ENCODE data around the gene KRTAP4-5. TPM values are rescaled to one million over a fixed set of nuclear protein-coding genes. Genes with fewer than 3 reads are reported as not detected.
"Not testable (repeated sequence)": the region's sequence is repeated elsewhere in the genome, so short reads cannot be mapped to it uniquely, and the experiment has no call there.

KRTAP4-5 gene
- total RNA-seq, 2 experiments from 2014 or later: not detected

DNA sequence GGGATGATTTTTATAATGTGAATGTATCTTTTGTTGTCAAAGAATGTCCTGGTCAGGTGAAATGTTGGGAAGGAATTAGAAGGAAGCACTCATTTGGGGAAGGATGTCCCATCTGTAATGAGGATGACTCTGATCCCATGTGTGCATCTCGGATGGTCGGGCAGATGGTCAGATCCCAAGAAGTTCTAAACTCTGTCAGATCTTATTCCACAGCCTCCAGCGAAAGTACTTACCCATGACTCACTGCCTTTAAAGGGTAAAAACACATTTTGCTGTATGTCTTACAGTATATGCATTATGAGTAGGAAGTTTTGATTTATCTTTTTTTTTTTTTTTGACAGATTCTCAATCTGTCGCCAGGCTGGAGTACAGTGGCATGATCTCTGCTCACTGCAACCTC is 30.9 kb downstream of the KRTAP4-5 start:
- Mint-ChIP-seq H3K36me3 (ENCODE audit: low read depth) (no peaks in the 10 kb centered on the region), H3K9me3 (peaks cover 6% of the 10 kb centered on the region), H3K4me3 (no peak overlapping the region), H3K4me1 (ENCODE audit: low read depth) (peaks cover 28% of the 10 kb centered on the region), H3K27ac (no peak overlapping the region), H3K27me3 (ENCODE audit: low read depth) (no peaks in the 10 kb centered on the region)
- no peak for DNase-seq
- intact Hi-C loops (cut with micrococcal nuclease): no loop called here
- CTCF ChIA-PET: no interaction called here

DNA sequence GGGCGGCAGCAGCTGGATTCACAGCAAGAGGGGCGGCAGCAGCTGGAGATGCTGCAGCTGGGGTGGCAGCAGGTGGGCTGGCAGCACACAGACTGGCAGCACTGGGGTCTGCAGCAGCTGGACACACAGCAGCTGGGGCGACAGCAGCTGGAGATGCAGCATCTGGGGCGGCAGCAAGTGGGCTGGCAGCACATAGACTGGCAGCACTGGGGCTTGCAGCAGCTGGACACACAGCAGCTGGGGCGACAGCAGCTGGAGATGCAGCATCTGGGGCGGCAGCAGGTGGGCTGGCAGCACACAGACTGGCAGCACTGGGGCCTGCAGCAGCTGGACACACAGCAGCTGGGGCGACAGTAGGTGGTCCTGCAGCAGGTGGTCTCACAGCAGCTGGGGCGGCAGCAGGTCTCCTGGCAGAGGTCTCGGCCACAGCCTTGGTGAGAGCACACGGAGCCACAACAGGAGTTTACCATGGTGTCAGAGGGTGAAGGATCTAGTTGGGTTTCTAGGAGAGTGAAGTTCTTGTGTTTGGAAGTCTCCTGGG is 31.7 kb downstream of the KRTAP4-5 start, which contains the start of gene KRTAP4-11:
Gene KRTAP4-11, minus strand, starts transcription at position 528 of the 541 bp plus-strand sequence. Its CDS starts 58 bp downstream, at position 470.
- H3K27me3 Mint-ChIP-seq (ENCODE audit: low read depth); CTCF ChIA-PET; H3K27ac Mint-ChIP-seq: not testable (repeated sequence)

DNA sequence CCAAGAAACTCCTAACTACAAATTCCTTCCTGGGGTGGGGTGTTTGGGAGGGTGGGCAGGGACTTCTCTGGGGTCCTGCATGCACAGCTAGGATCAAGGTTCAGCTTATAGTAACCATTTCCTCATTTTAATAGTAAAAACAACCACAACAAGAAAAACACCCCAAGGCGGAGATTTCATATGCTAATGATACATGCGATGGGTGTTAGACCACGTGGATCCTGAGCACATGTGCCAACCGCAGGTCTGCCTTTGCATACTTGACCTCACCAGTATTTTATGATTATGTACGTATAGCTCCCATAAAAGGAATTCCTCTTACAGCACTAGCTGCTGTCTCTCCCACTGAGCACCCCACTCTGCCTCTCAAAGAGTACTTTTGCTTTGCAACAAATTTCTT is 33.3 kb downstream of the KRTAP4-5 start:
- no peak overlapping the region for H3K27ac Mint-ChIP-seq
- no peaks in the 10 kb centered on the region for H3K36me3 Mint-ChIP-seq (ENCODE audit: low read depth)
- H3K4me1 Mint-ChIP-seq (ENCODE audit: low read depth): peaks cover 15% of the 10 kb centered on the region
- peaks cover 2% of the 10 kb centered on the region for H3K9me3 Mint-ChIP-seq
- no peak for DNase-seq
- CTCF ChIA-PET: no interaction called here
- no peaks in the 10 kb centered on the region for H3K27me3 Mint-ChIP-seq (ENCODE audit: low read depth)
- H3K4me3 Mint-ChIP-seq: no peak overlapping the region
- intact Hi-C loops (cut with micrococcal nuclease): no loop called here

More for the DNA sequence above, 31.7 kb downstream of the KRTAP4-5 start, which contains the start of gene KRTAP4-11:
- H3K4me3 Mint-ChIP-seq; H3K36me3 Mint-ChIP-seq (ENCODE audit: low read depth); intact Hi-C loops (cut with micrococcal nuclease); H3K9me3 Mint-ChIP-seq; DNase-seq: not testable (repeated sequence)
- H3K4me1 Mint-ChIP-seq (ENCODE audit: low read depth): peaks cover 21% of the 10 kb centered on the region

DNA sequence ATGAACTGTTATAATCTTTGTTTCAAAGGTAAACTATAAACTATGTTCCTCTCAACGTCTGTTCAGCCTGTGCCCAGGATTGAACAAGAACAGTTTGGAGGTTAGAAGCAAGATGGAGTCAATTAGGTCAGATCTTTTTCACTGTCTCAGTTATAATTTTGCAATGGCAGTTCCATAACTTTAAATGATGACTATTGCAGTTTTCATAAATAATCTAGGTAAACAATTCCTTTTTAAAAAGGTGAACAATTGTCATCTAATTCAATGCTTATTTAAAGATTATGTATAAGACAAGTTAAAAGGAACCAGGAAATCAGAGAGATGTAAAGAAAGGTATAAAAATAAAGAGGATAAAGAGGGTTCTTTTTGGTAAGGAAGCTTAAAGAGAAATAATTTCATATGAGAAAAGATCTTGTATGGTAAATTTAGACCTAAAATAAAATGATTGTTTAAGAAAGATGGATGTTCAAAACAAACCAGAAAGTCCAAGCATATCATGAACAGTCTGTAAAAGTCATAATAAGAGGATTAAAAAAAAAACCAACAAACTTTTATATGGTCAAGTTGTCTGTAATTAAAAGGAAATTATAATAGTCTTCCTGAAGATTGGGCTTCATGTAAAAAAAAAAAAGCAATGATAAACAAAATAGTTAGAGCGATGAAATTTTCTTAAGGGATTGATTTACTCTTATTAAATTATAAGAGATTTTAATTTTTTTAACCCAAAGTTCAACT is 38.3 kb downstream of the KRTAP4-5 start:
- peaks cover 8% of the 10 kb centered on the region for H3K4me1 Mint-ChIP-seq (ENCODE audit: low read depth)
- CTCF ChIA-PET: interaction anchor here (0.6 kb wide), 2 partner anchors 24 to 211 kb away, joined by 3 read pairs; no protein-coding TSS in a partner anchor

DNA sequence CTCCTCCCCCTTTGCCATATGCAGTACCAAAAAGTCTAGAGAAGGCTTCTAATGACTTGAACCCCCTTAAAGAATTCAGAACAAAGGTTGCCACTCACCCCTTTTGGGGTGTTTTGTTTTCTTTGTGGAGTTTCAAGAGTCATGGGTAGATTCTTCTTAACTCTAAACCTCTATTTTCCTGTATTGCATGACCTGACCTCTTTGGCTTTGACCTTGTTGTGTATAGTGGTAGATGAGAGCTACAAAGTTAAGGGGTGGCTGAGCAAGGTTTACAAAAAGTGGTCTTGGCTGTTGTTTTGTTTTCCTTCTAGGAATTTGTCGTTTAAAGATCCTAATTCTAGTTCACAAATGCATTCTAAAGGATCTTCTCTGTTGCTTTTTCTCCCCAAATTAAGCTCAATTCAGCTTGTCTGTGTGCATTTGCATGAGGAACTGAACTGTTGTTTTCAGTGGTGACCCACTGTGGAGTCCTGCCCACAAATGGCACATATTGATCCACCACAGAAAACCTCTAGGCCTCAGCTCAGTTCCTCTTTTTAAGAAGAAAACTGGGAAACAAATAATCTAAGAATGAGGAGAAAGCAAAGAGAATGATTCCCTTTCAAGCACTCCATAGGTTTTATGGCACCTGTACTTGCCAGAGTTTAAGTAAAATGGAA is 40.8 kb downstream of the KRTAP4-5 start:
- H3K4me3 Mint-ChIP-seq; H3K9me3 Mint-ChIP-seq; H3K27ac Mint-ChIP-seq; H3K4me1 Mint-ChIP-seq (ENCODE audit: low read depth); H3K36me3 Mint-ChIP-seq (ENCODE audit: low read depth); CTCF ChIA-PET; H3K27me3 Mint-ChIP-seq (ENCODE audit: low read depth); intact Hi-C loops (cut with micrococcal nuclease); DNase-seq: not testable (repeated sequence)

More for the DNA sequence above, 38.3 kb downstream of the KRTAP4-5 start:
- intact Hi-C loops (cut with micrococcal nuclease): no loop called here
- H3K27me3 Mint-ChIP-seq (ENCODE audit: low read depth): no peaks in the 10 kb centered on the region
- H3K9me3 Mint-ChIP-seq: peaks cover 3% of the 10 kb centered on the region
- no peak overlapping the region for H3K27ac Mint-ChIP-seq
- no peak for DNase-seq
- H3K4me3 Mint-ChIP-seq: no peak overlapping the region
- H3K36me3 Mint-ChIP-seq (ENCODE audit: low read depth): no peaks in the 10 kb centered on the region

DNA sequence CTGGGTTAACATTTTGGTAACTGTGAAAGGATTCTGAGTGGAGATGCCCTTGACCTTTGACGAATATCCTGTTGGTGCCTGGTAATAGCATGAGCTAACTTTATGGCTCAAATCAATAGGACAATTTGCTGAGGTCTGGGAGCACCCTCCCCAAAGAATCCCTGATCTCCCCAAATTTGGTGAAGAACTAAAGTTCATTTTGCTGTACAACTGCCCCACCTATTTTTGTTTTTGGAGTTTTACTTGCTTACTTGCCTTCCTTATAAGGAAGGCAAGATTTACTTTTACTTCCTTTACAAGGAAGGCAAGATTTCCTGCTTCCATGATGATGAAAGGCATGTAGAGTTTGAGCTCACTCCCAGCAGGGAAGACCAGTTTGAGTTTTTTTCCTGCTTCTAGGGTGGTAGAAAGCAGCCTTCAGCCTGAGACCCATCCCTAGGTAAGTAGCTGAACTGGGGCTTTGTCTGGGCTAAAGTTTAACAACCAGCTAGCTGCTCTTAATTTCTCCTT is 41.6 kb downstream of the KRTAP4-5 start:
- Mint-ChIP-seq H3K27me3 (ENCODE audit: low read depth) (no peaks in the 10 kb centered on the region), H3K4me1 (ENCODE audit: low read depth) (peaks cover 8% of the 10 kb centered on the region), H3K4me3 (no peak overlapping the region), H3K27ac (no peak overlapping the region), H3K36me3 (ENCODE audit: low read depth) (no peaks in the 10 kb centered on the region), H3K9me3 (peaks cover 3% of the 10 kb centered on the region)
- CTCF ChIA-PET: no interaction called here
- intact Hi-C loops (cut with micrococcal nuclease): loop anchor here (2.0 kb wide), 1 partner anchor 21 kb away; no protein-coding TSS in a partner anchor
- DNase-seq: no peak

DNA sequence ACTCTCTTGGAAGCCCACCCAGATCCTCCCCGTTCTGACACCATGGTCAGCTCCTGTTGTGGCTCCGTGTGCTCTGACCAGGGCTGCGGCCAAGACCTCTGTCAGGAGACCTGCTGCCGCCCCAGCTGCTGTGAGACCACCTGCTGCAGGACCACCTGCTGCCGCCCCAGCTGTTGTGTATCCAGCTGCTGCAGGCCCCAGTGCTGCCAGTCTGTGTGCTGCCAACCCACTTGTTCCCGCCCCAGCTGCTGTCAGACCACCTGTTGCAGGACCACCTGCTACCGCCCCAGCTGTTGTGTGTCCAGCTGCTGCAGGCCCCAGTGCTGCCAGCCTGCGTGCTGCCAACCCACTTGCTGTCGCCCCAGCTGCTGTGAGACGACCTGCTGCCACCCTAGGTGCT is 44.3 kb downstream of the KRTAP4-5 start, which contains the start of gene KRTAP4-9:
Gene KRTAP4-9, plus strand, starts transcription at position 43 of the 400 bp plus-strand sequence. Its CDS starts 0 bp downstream, at position 43.
- DNase-seq; CTCF ChIA-PET; H3K36me3 Mint-ChIP-seq (ENCODE audit: low read depth); H3K9me3 Mint-ChIP-seq; H3K27me3 Mint-ChIP-seq (ENCODE audit: low read depth); H3K4me3 Mint-ChIP-seq; intact Hi-C loops (cut with micrococcal nuclease); H3K27ac Mint-ChIP-seq; H3K4me1 Mint-ChIP-seq (ENCODE audit: low read depth): not testable (repeated sequence)

DNA sequence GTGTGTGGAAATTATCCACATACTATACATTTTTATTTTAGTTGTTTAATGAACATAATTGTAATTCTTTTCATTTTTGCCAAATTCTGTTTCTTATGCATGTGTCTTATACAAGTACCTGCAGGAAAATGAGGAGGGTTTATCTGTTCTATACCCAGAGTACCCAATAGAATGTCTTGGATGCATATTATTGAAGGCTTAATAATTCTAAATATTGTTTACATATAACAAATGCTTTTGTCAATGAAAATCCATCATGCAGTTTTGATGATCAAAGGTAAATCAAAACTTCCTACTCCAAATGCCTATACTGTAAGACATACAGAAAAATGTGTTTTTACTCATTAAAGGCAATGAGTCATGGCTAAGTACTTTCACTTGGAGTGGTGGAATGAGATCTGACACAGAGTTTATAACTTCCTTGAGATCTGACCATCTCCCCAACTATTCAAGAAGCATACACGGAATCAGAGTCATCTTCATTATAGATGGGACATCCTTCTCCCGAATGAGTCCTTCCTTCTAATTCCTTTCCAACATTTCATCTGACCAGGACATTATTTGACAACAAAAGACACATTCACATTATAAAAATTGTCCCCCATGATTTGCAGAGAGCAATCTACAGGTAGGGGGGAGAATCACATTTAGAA is 45.1 kb downstream of the KRTAP4-5 start:
- H3K4me3 Mint-ChIP-seq; intact Hi-C loops (cut with micrococcal nuclease): not testable (repeated sequence)
- CTCF ChIA-PET: interaction anchor here (0.8 to 1.1 kb wide), 2 partner anchors 218 to 224 kb away, joined by 3 read pairs; no protein-coding TSS in a partner anchor

DNA sequence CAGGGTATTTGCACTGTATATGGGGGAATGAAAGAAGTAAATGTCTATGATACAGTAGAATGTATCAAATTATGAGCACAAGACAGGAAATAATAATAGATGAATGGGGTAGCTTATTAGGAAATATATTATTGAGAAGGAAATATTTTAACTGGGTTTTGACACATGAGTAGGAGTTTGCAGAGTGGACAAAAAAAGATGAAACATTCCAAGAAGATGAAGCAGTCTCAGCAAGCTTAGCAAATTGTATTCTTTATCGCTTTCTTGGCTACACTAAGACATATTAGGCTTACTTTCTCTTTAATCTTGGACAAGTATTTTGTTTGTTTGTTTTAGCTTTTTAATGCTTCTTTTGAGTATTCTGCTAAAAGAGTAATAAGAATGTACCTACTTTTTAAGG is 45.7 kb downstream of the KRTAP4-5 start:
- CTCF ChIA-PET: interaction anchor here (0.8 to 1.1 kb wide), 2 partner anchors 219 to 225 kb away, joined by 3 read pairs; no protein-coding TSS in a partner anchor
- H3K4me3 Mint-ChIP-seq: no peak overlapping the region
- intact Hi-C loops (cut with micrococcal nuclease): no loop called here
- H3K27me3 Mint-ChIP-seq (ENCODE audit: low read depth): no peaks in the 10 kb centered on the region
- DNase-seq: no peak
- H3K9me3 Mint-ChIP-seq: no peaks in the 10 kb centered on the region
- peaks cover 16% of the 10 kb centered on the region for H3K4me1 Mint-ChIP-seq (ENCODE audit: low read depth)
- H3K36me3 Mint-ChIP-seq (ENCODE audit: low read depth): no peaks in the 10 kb centered on the region
- H3K27ac Mint-ChIP-seq: no peak overlapping the region

More for the DNA sequence above, 45.1 kb downstream of the KRTAP4-5 start:
- not testable (repeated sequence) for DNase-seq; H3K9me3 Mint-ChIP-seq; H3K36me3 Mint-ChIP-seq (ENCODE audit: low read depth); H3K27ac Mint-ChIP-seq; H3K27me3 Mint-ChIP-seq (ENCODE audit: low read depth)
- peaks cover 16% of the 10 kb centered on the region for H3K4me1 Mint-ChIP-seq (ENCODE audit: low read depth)

DNA sequence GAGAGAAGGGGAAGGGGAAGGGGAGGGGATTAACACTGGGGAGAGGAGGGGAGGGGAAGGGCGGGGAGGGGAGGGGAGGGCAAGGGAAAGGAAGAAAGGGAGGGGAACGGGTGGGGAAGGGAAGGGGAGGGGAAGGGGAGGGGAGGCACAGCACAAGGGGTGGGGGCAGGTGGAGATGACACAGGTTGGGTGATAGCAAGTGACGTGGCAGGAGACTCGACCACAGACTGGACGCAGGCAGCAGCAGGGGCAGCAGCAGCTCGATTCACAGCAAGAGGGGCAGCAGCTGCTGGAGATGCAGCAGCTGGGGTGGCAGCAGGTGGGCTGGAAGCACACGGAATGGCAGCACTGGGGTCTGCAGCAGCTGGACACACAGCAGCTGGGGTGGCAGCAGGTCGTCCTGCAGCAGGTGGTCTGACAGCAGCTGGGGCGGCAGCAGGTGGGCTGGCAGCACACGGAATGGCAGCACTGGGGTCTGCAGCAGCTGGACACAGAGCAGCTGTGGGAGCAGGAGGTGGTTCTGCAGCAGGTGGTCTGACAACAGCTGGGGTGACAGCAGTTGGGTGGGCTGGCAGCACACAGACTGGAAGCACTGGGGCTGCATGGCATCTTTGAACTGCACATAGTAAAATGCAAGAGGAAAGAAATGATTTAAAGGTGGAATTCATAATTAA is 47.9 kb downstream of the KRTAP4-5 start, which contains the start of gene KRTAP4-16:
Gene KRTAP4-16, minus strand, starts transcription at position 624 of the 674 bp plus-strand sequence. Its CDS starts 0 bp downstream, at position 624.
- Mint-ChIP-seq H3K27ac (no peak within 1 kb of the TSS), H3K27me3 (ENCODE audit: low read depth) (peaks cover 5% of the 10 kb centered on the region), H3K9me3 (no peaks in the 10 kb centered on the region), H3K36me3 (ENCODE audit: low read depth) (no peaks in the 10 kb centered on the region), H3K4me3 (no peak within 1 kb of the TSS), H3K4me1 (ENCODE audit: low read depth) (peaks cover 8% of the 10 kb centered on the region)
- CTCF ChIA-PET: interaction anchor here (0.6 kb wide), 1 partner anchor 209 kb away, joined by 3 read pairs; no protein-coding TSS in a partner anchor
- no peak for DNase-seq
- intact Hi-C loops (cut with micrococcal nuclease): no loop called here

DNA sequence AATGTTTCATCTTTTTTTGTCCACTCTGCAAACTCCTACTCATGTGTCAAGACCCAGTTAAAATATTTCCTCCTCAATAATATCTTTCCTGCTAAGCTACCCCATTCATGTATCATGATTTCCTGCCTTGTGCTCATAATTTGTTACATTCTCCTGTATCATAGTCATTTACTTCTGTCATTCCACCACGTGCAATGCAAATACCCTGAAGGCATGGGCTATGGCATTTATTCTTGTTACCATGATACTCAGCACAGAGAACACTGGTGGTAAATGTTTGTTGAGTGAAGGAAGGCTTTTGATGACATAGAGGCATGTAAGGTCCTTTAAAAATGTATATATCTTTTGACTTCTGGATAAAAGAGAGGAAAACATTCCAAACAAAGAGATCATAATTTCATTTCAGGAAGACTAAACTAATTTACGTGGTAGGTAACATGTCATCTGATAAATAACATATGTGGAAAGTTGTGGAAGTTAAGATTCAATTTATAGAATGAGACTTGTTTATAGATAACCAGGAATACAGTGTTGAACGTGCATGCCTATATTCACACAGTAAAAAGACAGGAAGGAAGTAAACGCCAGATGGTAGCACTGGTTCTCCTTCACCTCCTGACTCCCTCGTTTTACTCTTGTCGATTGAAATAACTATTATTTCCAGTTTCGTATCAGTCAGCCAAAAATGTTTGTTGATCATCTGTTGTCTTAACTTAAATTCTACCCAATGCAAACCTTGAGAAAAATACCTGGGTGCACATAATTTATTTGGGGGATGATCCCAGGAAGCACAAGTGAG is 49.7 kb downstream of the KRTAP4-5 start:
- H3K4me3 Mint-ChIP-seq; intact Hi-C loops (cut with micrococcal nuclease); H3K27ac Mint-ChIP-seq; H3K36me3 Mint-ChIP-seq (ENCODE audit: low read depth); H3K9me3 Mint-ChIP-seq; DNase-seq; H3K4me1 Mint-ChIP-seq (ENCODE audit: low read depth); H3K27me3 Mint-ChIP-seq (ENCODE audit: low read depth); CTCF ChIA-PET: not testable (repeated sequence)
